ENCODE data around the gene RASSF7.
A peak's percentile ranks its signal among the peaks of the same experiment; 100 is the strongest.

Gene RASSF7

GRCh38 chr11:533586-534395 lies 27.0 kb upstream of the RASSF7 start:
- no peak for DNase-seq

GRCh38 chr11:534396-535209 lies 26.2 kb upstream of the RASSF7 start:
- no peak for DNase-seq

- no peak for DNase-seq
Observed at GRCh38 chr11:535210-535518, 25.6 kb upstream of the RASSF7 start.

DNA sequence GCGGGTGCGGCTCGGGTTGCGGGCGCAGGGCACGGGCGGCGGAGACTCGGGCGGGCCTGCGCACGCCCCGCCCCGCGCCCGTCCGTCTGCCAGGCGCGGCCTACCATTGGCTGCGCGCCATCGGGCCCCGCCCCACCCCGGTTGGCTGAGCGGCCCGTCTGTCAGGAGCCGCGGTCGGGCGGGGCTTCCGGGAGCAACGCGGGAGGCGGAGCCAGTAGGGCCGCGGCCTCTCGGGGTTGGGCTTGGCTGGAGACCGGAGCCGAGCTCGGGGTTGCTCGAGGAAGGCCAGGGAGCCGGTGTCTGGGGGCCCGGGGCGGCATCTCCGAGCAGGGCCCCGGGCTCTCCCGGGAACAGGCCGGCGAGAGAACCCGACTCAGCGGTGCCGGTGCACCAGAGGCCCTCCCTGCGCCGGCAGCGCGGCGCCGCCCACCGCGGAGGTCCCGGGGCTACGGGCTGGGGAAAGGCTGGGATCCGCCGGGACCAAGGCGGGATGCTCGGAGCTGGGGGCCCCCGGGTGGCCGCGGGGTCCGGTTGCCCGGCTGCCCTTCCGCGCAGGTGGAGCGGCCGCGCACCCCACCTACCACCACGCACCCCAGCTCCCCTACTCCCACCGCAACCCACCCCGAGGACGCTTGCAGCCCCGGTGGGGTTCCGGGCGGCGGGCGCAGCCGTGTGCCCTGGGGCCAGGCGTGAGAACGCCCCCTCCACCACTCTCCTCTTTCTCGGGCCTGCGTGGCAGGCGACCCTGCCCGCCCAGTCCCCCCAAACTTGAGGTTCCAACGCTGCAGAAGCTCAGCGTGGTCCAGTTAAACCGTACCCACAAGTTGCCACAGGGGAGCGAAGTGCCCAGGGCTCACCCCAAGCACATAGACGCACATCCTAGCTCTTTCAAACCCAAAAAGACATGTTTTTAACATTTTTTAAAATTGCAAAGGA lies 25.0 kb upstream of the RASSF7 start, which contains the start of gene HRAS:
Gene HRAS (minus strand): TSS at position 58 of the 936 bp plus-strand sequence.
- DNase-seq = peak; percentile 56

DNA sequence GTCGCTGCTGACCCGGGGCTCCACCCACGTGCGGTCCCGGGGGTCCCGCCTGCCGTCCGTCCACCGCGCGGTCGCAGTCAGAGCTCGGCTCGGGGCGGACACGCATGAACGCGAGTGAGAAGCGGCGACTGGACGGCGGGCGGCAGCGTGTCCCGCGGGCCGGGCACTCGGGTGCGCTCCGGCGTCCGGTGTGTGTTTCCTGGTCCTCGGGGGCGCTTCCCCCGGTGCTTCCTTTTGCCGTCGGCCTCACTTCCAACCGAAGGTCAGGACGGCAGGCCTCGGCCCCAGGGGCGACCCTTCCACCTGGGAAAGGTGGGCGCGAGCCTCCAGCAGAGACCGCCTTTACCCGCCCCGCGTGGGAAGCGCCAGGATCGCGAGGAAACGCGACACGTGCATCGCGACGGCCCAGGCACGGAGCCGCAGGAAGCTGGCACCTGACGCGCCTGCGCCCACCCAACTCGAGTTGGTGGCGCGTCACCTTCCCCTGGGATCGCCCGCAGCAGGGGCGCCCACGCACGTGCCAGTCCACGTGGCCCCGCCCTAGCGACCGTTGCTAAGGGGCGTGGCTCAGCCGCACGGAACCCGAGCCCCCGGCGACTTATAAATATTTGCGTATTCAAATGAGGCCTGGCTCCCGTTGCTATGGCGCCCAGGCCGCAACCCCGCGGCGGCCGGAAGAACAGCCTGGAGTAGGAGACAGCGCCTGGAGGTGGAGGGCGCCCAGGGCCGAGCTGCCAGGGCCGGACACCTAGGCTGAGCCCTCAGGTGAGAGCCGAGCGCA lies 23.7 kb upstream of the RASSF7 start, which contains the start of gene LRRC56:
Gene LRRC56 (plus strand): TSS at position 687 of the 781 bp plus-strand sequence. CDS start 3,158 bp downstream, outside the sequence.
- peak; percentile 32 for DNase-seq

DNA sequence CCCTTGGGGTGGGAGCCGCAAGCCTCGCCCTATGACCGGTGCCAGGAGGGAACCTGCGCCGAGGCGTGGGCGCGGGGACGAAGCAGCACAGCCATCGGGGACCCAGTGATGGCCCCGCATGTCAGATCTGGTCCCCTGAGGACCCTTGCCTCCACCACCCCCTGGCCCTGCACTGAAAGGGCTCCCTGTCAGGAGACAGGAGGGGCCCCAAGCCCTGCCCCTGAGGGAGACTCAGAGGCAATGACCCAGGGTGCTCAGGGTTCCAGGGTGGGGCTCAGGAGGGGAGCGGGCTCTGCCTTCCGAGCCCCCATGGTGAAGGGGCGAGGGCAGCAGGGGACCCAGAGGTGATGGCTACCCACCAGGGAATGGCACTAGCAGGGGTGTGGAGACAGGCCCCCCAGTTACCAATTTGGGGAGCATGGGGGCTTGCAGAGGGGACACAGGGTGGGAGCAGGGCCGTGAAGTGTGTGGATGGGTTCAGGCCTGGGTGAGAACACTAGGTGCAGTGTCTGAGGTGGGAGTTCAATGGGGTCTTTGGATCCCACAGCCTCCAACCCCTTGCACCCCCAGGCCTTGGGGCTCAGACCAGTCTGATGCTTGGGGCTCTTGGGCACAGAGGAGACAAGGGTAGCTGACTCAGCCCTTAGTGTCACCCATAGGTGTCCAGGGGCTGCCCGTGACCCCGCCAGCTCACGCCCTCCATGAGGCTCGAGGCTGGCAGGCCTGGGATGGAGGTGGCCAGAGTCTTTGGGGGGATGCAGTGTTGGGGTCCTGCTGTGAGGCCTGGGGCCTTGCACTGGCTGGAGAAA lies 22.9 kb upstream of the RASSF7 start:
- no peak for DNase-seq

GRCh38 chr11:538431-539051 lies 22.2 kb upstream of the RASSF7 start:
- no peak for DNase-seq

GRCh38 chr11:539971-540481 lies 20.7 kb upstream of the RASSF7 start:
- DNase-seq = no peak

GRCh38 chr11:540583-541432 lies 20.0 kb upstream of the RASSF7 start:
- no peak for DNase-seq

GRCh38 chr11:541433-541885 lies 19.3 kb upstream of the RASSF7 start:
- no peak for DNase-seq

DNA sequence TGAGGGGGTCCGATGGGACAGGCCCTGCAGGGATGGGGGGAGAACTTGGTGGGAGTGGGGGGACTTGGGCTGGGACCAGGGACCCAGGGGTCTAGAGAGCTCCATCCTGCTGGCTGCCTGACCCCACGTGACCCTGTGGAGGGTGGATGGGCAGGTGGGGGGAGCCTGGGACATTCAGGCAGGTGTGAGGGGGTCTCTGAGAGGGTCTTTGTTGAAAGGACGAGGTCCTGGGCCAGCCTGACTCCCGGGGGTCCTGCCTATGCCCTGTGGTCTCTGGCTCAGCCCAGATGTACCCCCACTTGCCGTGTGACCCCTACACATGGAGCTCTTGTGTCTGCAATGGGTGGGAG lies 16.0 kb upstream of the RASSF7 start:
- DNase-seq = no peak

DNA sequence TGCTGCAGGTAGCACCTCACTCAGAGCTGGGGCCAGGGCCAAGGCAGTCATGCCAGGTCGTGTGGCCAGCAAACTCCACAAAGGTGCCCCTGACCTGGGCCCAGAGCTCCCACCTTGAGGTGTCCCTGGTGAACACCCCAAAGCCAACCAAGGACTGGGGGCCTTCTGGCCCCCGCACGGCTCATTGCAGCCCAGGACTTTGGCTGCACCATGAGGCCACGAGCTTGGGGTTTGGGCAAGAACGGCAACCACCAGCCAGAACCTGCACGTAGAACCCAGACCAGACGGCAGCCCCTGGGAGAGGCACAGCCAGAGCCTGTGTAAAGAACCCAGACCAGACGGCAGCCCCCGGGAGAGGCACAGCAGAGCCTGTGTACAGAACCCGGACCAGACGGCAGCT lies 15.6 kb upstream of the RASSF7 start:
- DNase-seq = no peak

- no peak for DNase-seq
Observed at GRCh38 chr11:548700-549603, 11.8 kb upstream of the RASSF7 start.

DNA sequence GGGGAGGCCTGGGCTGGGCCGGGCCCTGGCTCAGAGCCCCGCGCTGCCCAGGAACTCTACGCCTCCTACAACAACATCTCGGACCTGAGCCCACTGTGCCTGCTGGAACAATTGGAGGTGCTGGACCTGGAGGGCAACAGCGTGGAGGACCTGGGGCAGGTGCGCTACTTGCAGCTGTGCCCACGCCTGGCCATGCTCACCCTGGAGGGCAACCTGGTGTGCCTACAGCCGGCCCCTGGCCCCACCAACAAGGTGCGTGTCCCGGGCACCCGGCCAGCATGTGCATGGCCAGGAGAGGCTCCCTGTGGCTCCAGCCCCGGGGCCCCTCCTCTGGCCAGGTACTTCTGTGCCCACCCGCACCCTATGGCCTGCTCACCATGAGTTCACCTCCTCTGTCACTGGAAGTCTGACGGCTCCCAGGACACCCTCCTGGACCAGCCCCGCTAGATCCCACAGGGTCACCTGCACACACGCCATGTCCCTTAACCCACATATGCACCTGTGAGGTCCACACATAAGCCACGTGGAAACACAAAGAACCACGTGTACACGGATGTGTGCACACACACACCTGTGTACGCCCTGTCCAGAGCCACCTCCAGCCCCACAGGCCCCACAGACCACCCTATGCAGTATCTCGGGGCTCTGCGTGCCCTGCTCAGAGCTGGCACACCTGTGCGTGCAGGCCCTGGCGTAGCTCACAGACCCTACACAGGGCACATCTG lies 10.6 kb upstream of the RASSF7 start:
- no peak for DNase-seq

- DNase-seq = no peak
Observed at GRCh38 chr11:550746-551085, 10.1 kb upstream of the RASSF7 start.

GRCh38 chr11:551131-551530 lies 9.6 kb upstream of the RASSF7 start:
- no peak for DNase-seq

- no peak for DNase-seq
Observed at GRCh38 chr11:551596-551995, 9.2 kb upstream of the RASSF7 start.

Data from SIG-M5 (cell line).